ENCODE measurements around the gene FOXK1.
"Not testable (repeated sequence)": the region's sequence is repeated elsewhere in the genome, so short reads cannot be mapped to it uniquely, and the experiment has no call there.

FOXK1 gene

DNA sequence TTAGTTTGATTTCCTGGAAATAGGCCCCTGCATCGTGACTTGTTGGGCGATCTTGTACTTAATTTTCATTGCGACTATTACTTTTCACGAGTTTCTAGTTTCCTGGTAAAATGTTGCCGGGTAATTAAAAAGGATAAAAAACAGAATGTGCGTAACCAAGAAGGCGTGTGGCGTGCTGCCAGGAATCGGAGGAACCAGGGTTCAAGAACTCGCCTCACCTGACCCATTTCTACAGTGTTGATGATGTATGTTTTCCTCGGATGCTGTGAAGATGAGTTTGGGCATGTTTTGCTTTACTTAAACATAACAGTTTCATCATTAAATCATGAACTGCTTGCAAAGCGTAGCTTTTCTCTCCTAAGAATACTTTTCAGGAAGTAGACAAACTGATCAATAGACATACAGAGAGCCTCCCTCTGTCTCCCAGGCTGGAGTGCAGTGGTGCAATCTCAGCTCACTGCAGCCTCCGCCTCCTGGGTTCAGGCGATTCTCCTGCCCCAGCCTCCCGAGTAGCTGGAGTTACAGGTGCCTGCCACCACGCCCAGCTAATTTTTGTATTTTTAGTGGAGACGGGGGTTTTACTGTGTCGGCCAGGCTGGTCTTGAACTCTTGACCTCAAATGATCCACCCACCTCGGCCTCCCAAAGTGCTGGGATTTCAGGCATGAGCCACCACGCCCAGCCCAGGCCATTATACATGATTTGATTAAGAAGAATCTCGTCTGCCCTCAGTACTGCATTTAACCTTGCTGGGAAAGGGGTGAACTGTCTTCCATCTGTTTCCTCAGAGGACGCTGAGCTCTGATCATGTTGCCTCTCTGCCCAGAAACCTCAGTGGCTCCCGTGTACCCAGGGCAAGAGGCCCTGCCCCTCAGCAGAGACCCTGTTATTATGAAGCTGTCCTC is 9.1 kb downstream of the FOXK1 start:
- DNase-seq (ENCODE audit: low read depth), result no peak
- TF ChIP-seq, protein P1, sequence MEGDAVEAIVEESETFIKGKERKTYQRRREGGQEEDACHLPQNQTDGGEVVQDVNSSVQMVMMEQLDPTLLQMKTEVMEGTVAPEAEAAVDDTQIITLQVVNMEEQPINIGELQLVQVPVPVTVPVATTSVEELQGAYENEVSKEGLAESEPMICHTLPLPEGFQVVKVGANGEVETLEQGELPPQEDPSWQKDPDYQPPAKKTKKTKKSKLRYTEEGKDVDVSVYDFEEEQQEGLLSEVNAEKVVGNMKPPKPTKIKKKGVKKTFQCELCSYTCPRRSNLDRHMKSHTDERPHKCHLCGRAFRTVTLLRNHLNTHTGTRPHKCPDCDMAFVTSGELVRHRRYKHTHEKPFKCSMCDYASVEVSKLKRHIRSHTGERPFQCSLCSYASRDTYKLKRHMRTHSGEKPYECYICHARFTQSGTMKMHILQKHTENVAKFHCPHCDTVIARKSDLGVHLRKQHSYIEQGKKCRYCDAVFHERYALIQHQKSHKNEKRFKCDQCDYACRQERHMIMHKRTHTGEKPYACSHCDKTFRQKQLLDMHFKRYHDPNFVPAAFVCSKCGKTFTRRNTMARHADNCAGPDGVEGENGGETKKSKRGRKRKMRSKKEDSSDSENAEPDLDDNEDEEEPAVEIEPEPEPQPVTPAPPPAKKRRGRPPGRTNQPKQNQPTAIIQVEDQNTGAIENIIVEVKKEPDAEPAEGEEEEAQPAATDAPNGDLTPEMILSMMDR (IDR thresholded peaks at IDR 0.05; ENCODE audit: low read depth, low read length, missing control alignments), result no peak
- H3K4me3 ChIP-seq (ENCODE audit: low read depth, low read length), result no peak overlapping the region

GRCh38 chr7:4692055-4692454 is 10.0 kb downstream of the FOXK1 start:
- H3K4me3 ChIP-seq (ENCODE audit: low read depth, low read length), result peak overlapping the region; percentile 4; the same call in 1 of the 2 replicates
- DNase-seq (ENCODE audit: low read depth), result no peak
- TF ChIP-seq, protein P1 (IDR thresholded peaks at IDR 0.05; ENCODE audit: low read depth, low read length, missing control alignments), result no peak

GRCh38 chr7:4692622-4693021 is 10.5 kb downstream of the FOXK1 start:
- DNase-seq (ENCODE audit: low read depth); H3K4me3 ChIP-seq (ENCODE audit: low read depth, low read length): not testable (repeated sequence)

DNA sequence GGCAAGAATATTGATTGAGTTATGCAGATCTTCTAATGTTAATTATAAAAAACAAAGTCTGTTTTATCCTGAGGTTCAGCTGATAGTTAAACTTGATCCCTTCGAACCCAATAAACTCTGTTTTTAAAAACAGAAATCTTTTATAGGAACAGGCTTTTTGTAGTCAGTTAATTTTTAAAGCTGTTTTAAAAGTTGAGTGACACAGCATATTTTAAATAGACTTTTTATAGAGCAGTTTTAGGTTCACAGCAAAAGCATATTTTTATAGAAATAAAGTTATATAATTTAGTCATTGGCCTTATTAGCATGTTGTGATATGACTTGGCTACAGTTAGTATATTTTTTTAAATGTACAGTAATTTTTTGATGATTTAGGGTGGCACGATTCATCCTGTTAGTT is 11.1 kb downstream of the FOXK1 start:
- no peak for DNase-seq (ENCODE audit: low read depth)
- H3K4me3 ChIP-seq (ENCODE audit: low read depth, low read length), result no peak overlapping the region
- TF ChIP-seq, protein P1 (IDR thresholded peaks at IDR 0.05; ENCODE audit: low read depth, low read length, missing control alignments), result no peak

DNA sequence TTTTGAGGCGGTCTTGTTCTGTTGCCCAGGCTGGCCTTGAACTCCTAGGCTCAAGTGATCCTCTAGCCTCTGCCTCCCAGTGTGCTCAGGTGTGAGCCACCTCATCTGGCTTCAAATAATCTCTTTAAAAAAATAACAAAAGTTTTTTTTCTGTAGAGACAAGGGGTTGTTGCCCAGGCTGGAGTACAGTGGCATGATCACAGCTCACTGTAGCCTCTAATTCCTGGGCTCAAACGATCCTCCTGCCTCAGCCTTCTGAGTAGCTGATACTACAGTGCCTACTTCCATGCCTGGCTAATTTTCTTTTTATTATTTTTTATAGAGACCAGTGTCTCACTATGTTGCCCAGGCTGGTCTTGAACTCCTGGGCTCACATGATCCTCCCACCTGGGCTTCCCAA is 11.7 kb downstream of the FOXK1 start:
- H3K4me3 ChIP-seq (ENCODE audit: low read depth, low read length), result no peak overlapping the region
- DNase-seq (ENCODE audit: low read depth), result no peak
- TF ChIP-seq, protein P1 (IDR thresholded peaks at IDR 0.05; ENCODE audit: low read depth, low read length, missing control alignments), result no peak

- TF ChIP-seq, protein P1 (IDR thresholded peaks at IDR 0.05; ENCODE audit: low read depth, low read length, missing control alignments), result no peak
- DNase-seq (ENCODE audit: low read depth), result no peak
- H3K4me3 ChIP-seq (ENCODE audit: low read depth, low read length), result no peak overlapping the region
These were observed 12.2 kb downstream of the FOXK1 start for GRCh38 chr7:4694305-4694704.

DNA sequence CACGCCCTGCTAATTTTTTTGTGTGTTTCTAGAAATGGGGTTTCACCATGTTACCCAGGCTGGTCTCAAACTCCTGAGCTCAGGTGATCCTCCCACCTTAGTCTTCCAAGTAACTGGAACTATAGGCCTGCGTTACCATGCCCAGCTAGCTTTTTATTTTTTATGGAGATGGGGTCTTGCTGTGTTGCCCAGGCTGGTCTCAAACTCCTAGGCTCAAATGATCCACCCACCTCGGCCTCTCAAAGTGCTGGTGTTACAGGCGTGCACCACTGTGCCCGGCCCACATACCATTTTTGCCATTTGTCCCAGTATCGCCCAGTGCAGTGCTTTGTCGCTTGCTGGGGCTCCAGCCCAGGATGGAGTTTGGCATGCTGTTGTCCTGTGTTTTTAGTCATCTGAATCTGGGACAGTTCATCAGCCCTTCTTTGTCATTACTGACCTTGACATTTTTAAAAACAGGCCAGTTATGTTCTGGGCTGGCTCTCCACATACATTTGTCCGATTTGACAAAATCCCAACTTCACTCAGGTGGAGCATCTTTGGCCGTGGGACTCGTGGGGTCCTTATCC is 16.7 kb downstream of the FOXK1 start:
- DNase-seq (ENCODE audit: low read depth), result no peak
- no peak overlapping the region for H3K4me3 ChIP-seq (ENCODE audit: low read depth, low read length)
- TF ChIP-seq, protein P1 (IDR thresholded peaks at IDR 0.05; ENCODE audit: low read depth, low read length, missing control alignments), result no peak
